ENCODE results near the gene PCGF3.

- no peak for TF ChIP-seq ZNF639 (tag by site-specific recombination; IDR thresholded peaks at IDR 0.05)
- TF ChIP-seq ZNF677 (tag by site-specific recombination; IDR thresholded peaks at IDR 0.05): no peak
- no peak for TF ChIP-seq ZNF560 (tag by site-specific recombination; IDR thresholded peaks at IDR 0.05; ENCODE audit: borderline replicate concordance)
- TF ChIP-seq ZNF274 (IDR thresholded peaks at IDR 0.05; ENCODE audit: low read length): no peak
- TF ChIP-seq ZNF274 (tag by site-specific recombination; IDR thresholded peaks at IDR 0.05; ENCODE audit: borderline replicate concordance): no peak
- no peak for TF ChIP-seq ZNF76 (tag by site-specific recombination; IDR thresholded peaks at IDR 0.05; ENCODE audit: borderline replicate concordance, low read depth)
- no peak for TF ChIP-seq ZNF600 (tag by site-specific recombination; IDR thresholded peaks at IDR 0.05)
- no peak for TF ChIP-seq ZFHX2 (tag by site-specific recombination; conservative IDR thresholded peaks at IDR 0.05)
- no peak for TF ChIP-seq CTCF (tag by site-specific recombination; IDR thresholded peaks at IDR 0.05)
- TF ChIP-seq ATF2 (tag by site-specific recombination; IDR thresholded peaks at IDR 0.05; ENCODE audit: low read depth): no peak
- TF ChIP-seq ZNF311 (tag by site-specific recombination; IDR thresholded peaks at IDR 0.05; ENCODE audit: borderline replicate concordance): no peak
- no peak for TF ChIP-seq ZNF133 (tag by site-specific recombination; IDR thresholded peaks at IDR 0.05)
These were observed 42.0 kb downstream of the PCGF3 start for GRCh38 chr4:747546-748170.
